ENCODE data around the gene WDR20.

GRCh38 chr14:102116361-102117180 lies 23.1 kb upstream of the WDR20 start:
- TF ChIP-seq, protein P1, sequence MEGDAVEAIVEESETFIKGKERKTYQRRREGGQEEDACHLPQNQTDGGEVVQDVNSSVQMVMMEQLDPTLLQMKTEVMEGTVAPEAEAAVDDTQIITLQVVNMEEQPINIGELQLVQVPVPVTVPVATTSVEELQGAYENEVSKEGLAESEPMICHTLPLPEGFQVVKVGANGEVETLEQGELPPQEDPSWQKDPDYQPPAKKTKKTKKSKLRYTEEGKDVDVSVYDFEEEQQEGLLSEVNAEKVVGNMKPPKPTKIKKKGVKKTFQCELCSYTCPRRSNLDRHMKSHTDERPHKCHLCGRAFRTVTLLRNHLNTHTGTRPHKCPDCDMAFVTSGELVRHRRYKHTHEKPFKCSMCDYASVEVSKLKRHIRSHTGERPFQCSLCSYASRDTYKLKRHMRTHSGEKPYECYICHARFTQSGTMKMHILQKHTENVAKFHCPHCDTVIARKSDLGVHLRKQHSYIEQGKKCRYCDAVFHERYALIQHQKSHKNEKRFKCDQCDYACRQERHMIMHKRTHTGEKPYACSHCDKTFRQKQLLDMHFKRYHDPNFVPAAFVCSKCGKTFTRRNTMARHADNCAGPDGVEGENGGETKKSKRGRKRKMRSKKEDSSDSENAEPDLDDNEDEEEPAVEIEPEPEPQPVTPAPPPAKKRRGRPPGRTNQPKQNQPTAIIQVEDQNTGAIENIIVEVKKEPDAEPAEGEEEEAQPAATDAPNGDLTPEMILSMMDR (conservative IDR thresholded peaks at IDR 0.05; ENCODE audit: low read depth, low read length), result no peak
- TF ChIP-seq EZH2 (IDR thresholded peaks at IDR 0.05; ENCODE audit: low read length, unreplicated experiment), result no peak
- TF ChIP-seq EZH2phosphoT487 (IDR thresholded peaks at IDR 0.05; ENCODE audit: borderline replicate concordance, low read length), result no peak
